HG02938 (cell line): Measurements from ENCODE around the gene CCDC80.
"Not testable (repeated sequence)": the region's sequence is repeated elsewhere in the genome, so short reads cannot be mapped to it uniquely, and the experiment has no call there.

Experiments
- ATAC-seq: cut with Tn5 transposase; IDR thresholded peaks from one replicate; pipeline ENCODE4 v1.9.1; 2021; ENCODE audit warnings: mild to moderate bottlenecking, moderate library complexity; ENCODE audit not compliant: unreplicated experiment

CCDC80 gene

GRCh38 chr3:112667599-112667998 lies 26.7 kb upstream of the CCDC80 start:
- ATAC-seq, result no peak

GRCh38 chr3:112665009-112665408 lies 24.1 kb upstream of the CCDC80 start:
- not testable (repeated sequence) for ATAC-seq

- no peak for ATAC-seq
Measured at GRCh38 chr3:112656043-112656442, 15.1 kb upstream of the CCDC80 start.

- ATAC-seq, result no peak
Measured at GRCh38 chr3:112654979-112655378, 14.0 kb upstream of the CCDC80 start.

- no peak for ATAC-seq
Measured at GRCh38 chr3:112654492-112654891, 13.5 kb upstream of the CCDC80 start.

GRCh38 chr3:112653881-112654300 lies 12.9 kb upstream of the CCDC80 start:
- no peak for ATAC-seq

GRCh38 chr3:112653209-112653871 lies 12.4 kb upstream of the CCDC80 start:
- no peak for ATAC-seq

- ATAC-seq, result no peak
Measured at GRCh38 chr3:112651516-112651915, 10.6 kb upstream of the CCDC80 start.

- ATAC-seq, result no peak
Measured at GRCh38 chr3:112651071-112651470, 10.1 kb upstream of the CCDC80 start.

- ATAC-seq, result no peak
Measured at GRCh38 chr3:112650482-112650881, 9.5 kb upstream of the CCDC80 start.

- no peak for ATAC-seq
Measured at GRCh38 chr3:112649478-112649735, 8.5 kb upstream of the CCDC80 start.

GRCh38 chr3:112647122-112647521 lies 6.2 kb upstream of the CCDC80 start:
- ATAC-seq, result no peak

- ATAC-seq, result no peak
Measured at GRCh38 chr3:112646623-112647022, 5.7 kb upstream of the CCDC80 start.

- no peak for ATAC-seq
Measured at GRCh38 chr3:112644453-112644852, 3.5 kb upstream of the CCDC80 start.

- ATAC-seq, result no peak
Measured at GRCh38 chr3:112643621-112644240, 2.8 kb upstream of the CCDC80 start.

- ATAC-seq, result peak; percentile 85
Measured at GRCh38 chr3:112642912-112643506, 2.1 kb upstream of the CCDC80 start.

- ATAC-seq, result no peak
Measured at GRCh38 chr3:112640276-112640929, 540 bp downstream of the CCDC80 start.

GRCh38 chr3:112639455-112640225 lies 1.3 kb downstream of the CCDC80 start:
- no peak for ATAC-seq

GRCh38 chr3:112638327-112639020 lies 2.5 kb downstream of the CCDC80 start:
- no peak for ATAC-seq

- no peak for ATAC-seq
Measured at GRCh38 chr3:112637700-112638099, 3.2 kb downstream of the CCDC80 start.

GRCh38 chr3:112635674-112636073 lies 5.3 kb downstream of the CCDC80 start:
- ATAC-seq, result no peak
